GM12878 (cell line): ENCODE measurements around the gene HBQ1. TPM values are rescaled to one million over a fixed set of nuclear protein-coding genes. Genes with fewer than 3 reads are reported as not detected.

ENCODE experiments used
- BCL11A ChIP-seq: IDR thresholded peaks from 2 replicates; pipeline ENCODE4 v1.6.1; 2011; ENCODE audit warnings: low read depth, low read length
- BRCA1 ChIP-seq: IDR thresholded peaks from 2 replicates; pipeline ENCODE4 v1.6.1; 2011; ENCODE audit warnings: low read depth, low read length, improper control_type of control experiment
- CBFB ChIP-seq: IDR thresholded peaks from 2 replicates; pipeline ENCODE4 v1.6.1; 2016; ENCODE audit warnings: antibody characterized with exemption, low read depth
- FOXM1 ChIP-seq: IDR thresholded peaks from 2 replicates; pipeline ENCODE4 v1.6.1; 2012; ENCODE audit warnings: low read depth, mild to moderate bottlenecking, inconsistent platforms, low read length, moderate library complexity
- GATAD2B ChIP-seq: fragments of 450-650 bp; conservative IDR thresholded peaks from 2 replicates; pipeline ENCODE4 v1.6.1; 2017; ENCODE audit warnings: low read depth, mild to moderate bottlenecking, moderate library complexity
- HCFC1 ChIP-seq: fragments of 150-350 bp; IDR thresholded peaks from 2 replicates; pipeline ENCODE4 v1.6.1; 2014; ENCODE audit warnings: low read length
- HDGF ChIP-seq: fragments of 450-650 bp; IDR thresholded peaks from 2 replicates; pipeline ENCODE4 v1.6.1; 2016; ENCODE audit warnings: antibody characterized with exemption
- IRF3 ChIP-seq: fragments of 450-650 bp; IDR thresholded peaks from 2 replicates; pipeline ENCODE4 v1.6.1; 2014; ENCODE audit warnings: mild to moderate bottlenecking
- NKRF ChIP-seq: fragments of 450-650 bp; conservative IDR thresholded peaks from 2 replicates; pipeline ENCODE4 v1.6.1; 2017; ENCODE audit warnings: mild to moderate bottlenecking, moderate library complexity
- NRF1 ChIP-seq: conservative IDR thresholded peaks from 2 replicates; pipeline ENCODE4 v1.6.1; 2011; ENCODE audit warnings: mild to moderate bottlenecking, low read depth, low read length, improper control_type of control experiment
- PAX8 ChIP-seq: fragments of 450-650 bp; IDR thresholded peaks from 2 replicates; pipeline ENCODE4 v1.6.1; 2017; ENCODE audit warnings: mild to moderate bottlenecking, moderate library complexity
- PKNOX1 ChIP-seq: fragments of 450-650 bp; IDR thresholded peaks from 2 replicates; pipeline ENCODE4 v1.6.1; 2016; ENCODE audit warnings: mild to moderate bottlenecking
- PML ChIP-seq: IDR thresholded peaks from 2 replicates; pipeline ENCODE4 v1.6.1; 2012; ENCODE audit warnings: low read length, inconsistent platforms
- RUNX3 ChIP-seq: IDR thresholded peaks from 2 replicates; pipeline ENCODE4 v1.6.1; 2012; ENCODE audit warnings: low read length, inconsistent platforms
- STAT1 ChIP-seq: fragments of 450-650 bp; conservative IDR thresholded peaks from 2 replicates; pipeline ENCODE4 v1.6.1; 2014; ENCODE audit warnings: antibody characterized with exemption, mild to moderate bottlenecking
- TBL1XR1 ChIP-seq: IDR thresholded peaks from 2 replicates; pipeline ENCODE4 v1.6.1; 2012; ENCODE audit warnings: low read depth, low read length, improper control_type of control experiment
- ZBTB11 ChIP-seq: fragments of 450-650 bp; formaldehyde crosslinking; IDR thresholded peaks from 2 replicates; pipeline ENCODE4 v1.5.0; 2022; ENCODE audit warnings: mild to moderate bottlenecking, missing genetic modification characterization
- ZBTB40 ChIP-seq: fragments of 450-650 bp; IDR thresholded peaks from 2 replicates; pipeline ENCODE4 v1.6.1; 2016; ENCODE audit warnings: mild to moderate bottlenecking, moderate library complexity, borderline replicate concordance
- ZNF207 ChIP-seq: fragments of 450-650 bp; IDR thresholded peaks from 2 replicates; pipeline ENCODE4 v1.6.1; 2014; ENCODE audit warnings: antibody characterized with exemption, mild to moderate bottlenecking, borderline replicate concordance
- polyA plus RNA-seq, 11 experiments: library from polyadenylated mRNA; depleted of rRNA in 4 of 11; unstranded in 6 of 11; stranded (reverse) in 5 of 11; fragments of >200 nt; fragmentation: Nextera tagmentation in 4 of 11; fragmentation: Illumina TruSeq in 1 of 11; extraction: Ambion mirVana in 4 of 11; extraction: Trizol in 1 of 11; gene quantifications; 1 replicate in 1 of 11; 2 replicates in 10 of 11; pipeline versions ENCODE4 v1.2.1 to v1.2.3, GENCODE V29; 2011 to 2016; ENCODE audit warnings: inconsistent platforms in 2 of 11, missing spikeins in 2 of 11, low read depth in 1 of 11
- total RNA-seq, 4 experiments: library from RNA; depleted of rRNA in 3 of 4; stranded (reverse); fragments of >200 nt in 3 of 4; fragmentation: Illumina TruSeq in 1 of 4; extraction: Trizol in 1 of 4; gene quantifications; 2 replicates each; pipeline versions ENCODE4 v1.2.1 to v1.2.3, GENCODE V29; 2013 to 2021

HBQ1 gene
- total and polyA plus RNA-seq, 10 of the 15 experiments (the other 5 are each of a cell fraction or from before 2014, with no cell fraction given), result not detected

- TF ChIP-seq HCFC1 (peak; percentile 97), NKRF (peak; percentile 92), HDGF (no peak), BCL11A (no peak), ZBTB40 (peak; percentile 89), CBFB (peak; percentile 33), RUNX3 (peak; percentile 71), PAX8 (no peak), PKNOX1 (no peak), FOXM1 (no peak), ZBTB11 (CRISPR knock-in tag) (no peak), TBL1XR1 (no peak), ZNF207 (0 out of 2 replicates have a peak, but pooled peaks have one; percentile 67), GATAD2B (peak; percentile 95), IRF3 (peak; percentile 18; the same call in 1 of the 2 replicates), PML (peak; percentile 98), STAT1 (peak; percentile 63; the same call in 1 of the 2 replicates), BRCA1 (no peak), NRF1 (peak; percentile 66)
Observed at GRCh38 chr16:228852-229730, 48.8 kb downstream of the HBQ1 start, which contains the start of gene LUC7L (continued).
